GM18858 (cell line): Measurements from ENCODE around the gene DYNC1LI1.
A peak's percentile ranks its signal among the peaks of the same experiment; 100 is the strongest.

ENCODE experiments used
- ATAC-seq: cut with Tn5 transposase; IDR thresholded peaks from one replicate; pipeline ENCODE4 v1.9.1; 2021; ENCODE audit not compliant: unreplicated experiment

The DYNC1LI1 gene

DNA sequence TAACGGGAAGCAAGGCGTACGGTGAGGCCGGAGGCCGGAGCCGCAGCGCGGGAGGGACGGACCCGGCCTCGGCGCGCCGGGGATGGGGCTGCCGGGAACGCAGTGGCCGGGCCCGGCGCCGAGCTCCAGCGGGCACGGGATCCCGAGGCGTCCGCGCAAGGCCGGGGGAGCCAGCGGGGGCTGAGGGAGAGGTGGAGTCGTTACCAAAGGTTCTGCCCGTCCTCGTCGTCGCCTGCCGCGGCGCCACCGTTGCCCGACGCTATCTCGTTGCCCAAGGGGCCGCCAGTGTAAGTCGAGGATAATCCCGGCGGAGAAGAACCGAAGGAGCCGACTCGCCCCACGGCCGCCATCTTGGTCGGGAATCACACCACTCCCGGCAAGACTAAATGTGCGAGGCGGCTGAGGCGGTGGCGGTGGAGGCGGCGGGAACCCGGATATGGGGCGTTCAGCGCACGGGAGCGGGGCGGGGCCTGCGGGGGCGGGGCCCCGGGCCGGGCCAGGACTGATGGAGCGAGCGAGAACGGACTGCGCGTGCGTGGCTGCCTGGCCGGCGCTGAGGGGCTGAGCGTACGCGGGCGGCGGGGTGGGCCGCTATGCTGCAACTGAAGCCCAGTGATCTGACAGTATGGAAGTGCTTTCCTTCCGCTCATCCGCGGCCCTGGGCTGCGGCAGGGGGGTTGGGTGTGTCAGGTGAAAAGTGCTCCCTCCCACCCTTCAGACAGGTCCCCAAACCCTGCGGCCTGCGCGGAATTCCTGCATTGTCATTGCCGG lies at the start of gene DYNC1LI1:
Gene DYNC1LI1, minus strand, starts transcription at position 438 of the 771 bp plus-strand sequence. Its CDS starts 88 bp downstream, at position 350.
- peak; percentile 71 for ATAC-seq

DNA sequence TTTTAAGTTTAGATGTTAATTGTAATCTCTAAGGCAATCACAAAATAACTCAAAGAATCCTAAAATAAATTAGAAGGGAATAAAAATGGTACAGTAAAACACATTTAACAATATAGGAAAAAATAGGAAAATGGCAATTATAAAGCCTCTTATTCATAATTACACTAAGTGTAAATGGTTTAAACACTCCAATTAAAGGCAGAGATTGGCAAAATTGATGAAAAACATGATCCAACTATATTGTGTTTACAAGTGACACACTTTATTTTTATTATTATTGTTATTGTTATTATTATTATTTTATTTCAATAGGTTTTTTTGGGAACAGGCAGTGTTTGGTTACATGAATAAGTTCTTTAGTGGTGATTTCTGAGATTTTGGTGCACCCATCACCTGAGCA lies 48.7 kb upstream of the DYNC1LI1 start:
- no peak for ATAC-seq

DNA sequence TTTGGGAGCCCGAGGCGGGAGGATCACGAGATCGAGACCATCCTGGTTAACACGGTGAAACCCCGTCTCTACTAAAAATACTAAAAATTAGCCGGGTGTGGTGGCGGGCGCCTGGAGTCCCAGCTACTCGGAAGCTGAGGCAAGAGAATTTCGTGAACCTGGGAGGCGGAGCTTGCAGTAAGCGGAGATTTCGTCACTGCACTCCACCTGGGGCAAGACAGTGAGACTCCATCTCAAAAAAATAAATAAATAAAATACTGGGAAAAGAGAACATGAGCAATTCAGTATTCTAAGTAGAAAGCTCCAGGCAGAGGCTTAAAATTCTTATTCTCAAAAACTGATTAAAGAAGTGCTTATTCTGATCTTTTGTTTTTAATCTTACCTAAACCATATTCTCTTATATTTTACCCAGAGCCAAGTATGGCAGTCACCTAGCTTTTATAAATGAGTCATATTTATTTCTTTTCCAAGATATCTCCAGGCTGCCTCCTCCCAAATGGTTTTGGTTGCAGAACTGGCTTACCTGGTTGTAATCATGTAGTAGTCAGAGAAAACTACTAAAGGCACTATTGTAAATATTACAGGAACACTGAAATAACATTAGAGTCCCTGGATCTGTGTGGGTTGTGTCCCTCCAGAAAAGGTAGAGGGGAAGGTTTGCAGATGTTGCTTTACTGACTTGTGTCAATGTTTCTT lies 45.8 kb upstream of the DYNC1LI1 start:
- no peak for ATAC-seq

DNA sequence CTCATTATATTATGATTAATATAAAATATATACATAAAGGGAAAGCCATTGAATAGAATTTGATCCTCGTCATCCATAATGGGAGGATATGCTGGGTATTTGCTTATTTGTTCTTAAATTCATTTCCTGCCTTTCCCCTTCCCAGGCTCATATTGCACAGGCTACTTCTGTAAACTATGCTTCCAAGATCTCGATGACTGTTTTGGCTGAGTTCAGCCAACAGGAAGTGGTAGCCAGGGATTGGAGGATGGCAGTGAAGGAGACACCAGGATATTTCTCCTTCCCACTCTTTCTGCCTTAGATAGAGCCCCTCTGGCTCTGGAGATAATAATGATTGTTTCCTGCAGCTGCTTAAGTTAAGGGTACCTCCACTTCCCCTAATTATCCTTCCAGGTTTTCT lies 44.3 kb upstream of the DYNC1LI1 start:
- ATAC-seq = no peak

DNA sequence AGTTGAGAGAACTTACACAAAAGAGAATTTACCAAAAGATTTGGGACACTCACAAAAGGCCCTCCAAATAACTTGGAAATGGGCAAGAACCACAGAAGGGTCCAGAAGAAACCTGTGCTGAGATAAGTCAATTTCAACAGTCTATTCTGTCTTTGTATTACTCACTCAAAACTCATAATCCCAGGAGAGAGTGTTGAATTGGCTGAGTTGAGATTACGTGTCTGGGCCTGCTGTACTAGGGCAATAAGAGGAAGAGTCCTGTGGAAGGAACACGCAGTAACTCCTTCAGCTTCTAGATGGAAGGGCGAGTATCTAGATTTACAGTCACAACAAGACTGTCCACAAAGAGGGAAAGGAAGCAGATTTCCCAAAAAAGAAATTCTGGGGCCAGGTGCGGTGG lies 42.5 kb upstream of the DYNC1LI1 start:
- no peak for ATAC-seq

DNA sequence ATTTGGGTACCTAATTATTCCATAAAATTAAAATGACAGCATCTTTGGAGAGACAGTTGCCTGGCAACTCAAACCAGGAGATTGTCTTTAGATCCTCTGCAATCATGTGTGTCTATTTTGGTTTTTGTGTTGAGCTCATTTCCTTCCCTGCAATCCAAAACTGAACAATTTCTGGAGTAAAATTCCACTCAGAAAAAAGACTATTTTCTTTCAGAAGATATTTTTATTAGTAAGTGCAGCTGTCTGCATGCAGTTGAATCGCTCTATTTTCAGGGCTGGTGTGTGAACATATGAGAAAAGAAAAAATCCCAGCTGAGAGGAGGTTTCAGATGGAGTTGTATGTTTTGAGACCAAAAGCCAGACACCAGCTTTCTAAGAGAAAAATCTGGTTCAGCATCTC lies 41.9 kb upstream of the DYNC1LI1 start:
- ATAC-seq = no peak

DNA sequence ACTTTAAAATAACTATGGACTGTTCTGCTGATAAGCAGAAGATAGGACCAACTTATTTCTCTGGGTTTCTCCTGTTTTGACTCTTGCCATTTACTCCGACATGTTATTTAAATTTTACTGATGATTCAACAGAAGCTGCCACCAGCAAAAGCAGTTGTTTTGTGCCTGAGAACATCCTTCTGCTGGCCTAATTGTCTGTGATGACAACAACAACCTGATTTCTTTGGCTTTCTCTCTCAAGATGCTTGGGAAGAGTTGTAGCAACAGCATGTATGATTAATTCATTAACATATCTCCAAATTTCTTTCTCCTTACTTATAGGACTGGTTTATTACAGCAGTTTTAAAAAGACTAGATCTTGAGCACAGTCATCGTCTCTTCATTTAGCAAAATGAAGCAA lies 36.9 kb upstream of the DYNC1LI1 start:
- ATAC-seq = no peak

DNA sequence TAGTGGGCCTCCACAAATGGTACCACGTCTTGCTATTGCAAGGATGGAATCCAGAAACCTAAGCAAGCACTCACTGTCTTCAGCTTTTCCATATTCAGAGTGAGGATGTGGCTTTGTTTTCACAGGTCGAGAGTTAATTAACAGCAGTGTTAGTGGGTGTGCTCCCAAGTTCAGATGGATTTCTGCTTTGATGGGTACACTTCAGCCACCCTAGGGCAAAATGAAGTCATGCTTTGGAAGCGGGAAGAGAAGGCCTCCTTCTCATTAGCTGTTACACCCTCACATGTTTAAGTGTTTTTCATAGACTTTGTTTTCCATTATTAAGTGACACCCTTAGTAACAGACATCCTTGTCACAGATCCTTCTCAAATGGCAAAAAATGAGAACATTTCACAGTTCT lies 36.3 kb upstream of the DYNC1LI1 start:
- ATAC-seq = no peak

DNA sequence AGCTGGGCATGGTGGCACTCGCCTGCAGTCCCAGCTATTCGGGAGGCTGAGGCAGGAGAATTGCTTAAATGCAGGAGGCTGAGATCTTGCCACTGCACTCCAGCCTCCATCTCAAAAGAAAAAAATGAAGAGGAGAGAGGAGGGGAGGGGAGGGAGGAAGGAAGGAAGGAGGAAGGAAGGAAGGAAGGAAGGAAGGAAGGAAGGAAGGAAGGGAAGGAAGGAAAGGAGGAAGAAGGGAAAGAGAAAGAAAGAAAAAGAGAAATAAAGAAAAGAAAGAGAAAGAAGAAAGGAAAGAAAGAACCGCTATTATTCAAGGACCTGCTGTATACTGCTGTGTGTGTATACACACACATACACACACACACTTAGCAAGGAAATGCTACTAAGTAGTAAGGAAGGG lies 35.6 kb upstream of the DYNC1LI1 start:
- ATAC-seq = no peak

DNA sequence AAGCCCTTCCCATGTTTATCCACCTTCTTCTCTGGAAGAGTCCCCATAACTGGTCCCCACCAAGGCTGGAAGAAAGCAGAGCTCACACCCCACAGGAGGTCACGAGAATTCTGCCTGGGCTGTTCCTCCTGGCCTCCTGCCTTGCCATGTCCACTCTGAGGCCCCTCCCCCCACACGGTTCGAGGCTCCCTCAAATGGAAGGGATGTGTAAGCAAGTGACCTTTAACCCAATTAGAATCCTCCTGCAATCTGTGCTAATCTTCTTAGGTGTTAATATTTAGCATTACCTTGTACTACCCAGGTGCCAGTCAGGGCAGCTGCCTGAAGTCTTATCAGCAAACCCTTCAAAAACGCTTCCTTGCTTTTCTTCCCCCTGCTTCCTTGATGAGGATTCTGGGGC lies 32.4 kb upstream of the DYNC1LI1 start:
- no peak for ATAC-seq

DNA sequence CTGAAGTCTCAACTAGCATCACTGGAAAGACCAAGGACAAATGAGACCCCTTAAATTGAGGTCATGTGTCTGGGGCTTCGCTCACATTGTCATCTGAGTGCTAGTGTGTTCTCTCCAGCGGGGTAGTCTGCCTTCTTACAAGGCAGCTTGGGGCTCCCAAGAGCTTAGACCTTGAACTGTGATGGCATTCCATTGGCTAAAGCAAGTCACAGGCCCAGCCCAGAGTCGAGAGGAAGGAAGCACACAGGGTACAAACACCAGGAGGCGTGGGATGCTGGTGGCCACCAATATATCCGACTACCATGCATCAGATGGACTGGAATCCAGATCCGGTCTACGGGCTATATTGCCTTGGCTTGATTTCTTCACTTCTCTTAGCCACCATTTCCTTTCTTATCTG lies 31.5 kb upstream of the DYNC1LI1 start:
- no peak for ATAC-seq

DNA sequence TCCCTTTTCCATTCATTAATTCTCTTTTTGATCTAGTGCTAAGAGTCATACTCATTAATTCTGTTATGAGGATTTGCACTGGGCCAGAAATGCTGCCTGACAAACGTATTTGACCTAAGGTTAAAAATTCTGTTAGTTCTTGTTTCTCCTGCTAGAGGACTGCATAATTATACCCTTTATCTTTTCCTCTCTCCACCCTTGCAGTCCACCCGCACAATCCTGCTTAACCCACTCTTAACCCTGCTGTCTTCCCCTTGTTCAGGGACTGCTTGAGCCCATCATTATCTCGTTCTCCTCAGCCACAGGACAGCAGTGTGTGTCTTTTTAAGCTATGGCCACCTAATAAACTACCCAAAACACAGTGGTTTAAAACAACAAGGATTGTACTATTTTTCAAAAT lies 31.1 kb upstream of the DYNC1LI1 start:
- no peak for ATAC-seq

DNA sequence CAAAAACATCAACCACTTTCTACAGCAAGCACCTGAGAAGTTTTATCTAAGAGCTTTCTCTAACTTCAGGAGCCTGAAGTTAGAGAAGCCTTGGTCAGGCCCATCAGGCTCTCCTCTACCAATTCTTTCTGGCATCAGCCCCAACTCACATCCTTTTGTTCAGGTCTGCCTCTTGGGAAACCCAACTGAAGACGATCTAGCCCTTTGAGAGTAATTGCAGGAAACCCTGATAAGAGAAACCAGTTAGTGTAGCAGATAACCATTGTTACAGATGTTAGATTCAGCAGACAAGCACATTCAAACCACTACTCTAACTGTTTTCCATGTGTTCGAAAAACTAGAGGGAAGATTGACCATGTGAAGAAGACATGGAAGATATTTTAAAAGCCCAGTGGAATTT lies 27.0 kb upstream of the DYNC1LI1 start:
- no peak for ATAC-seq

DNA sequence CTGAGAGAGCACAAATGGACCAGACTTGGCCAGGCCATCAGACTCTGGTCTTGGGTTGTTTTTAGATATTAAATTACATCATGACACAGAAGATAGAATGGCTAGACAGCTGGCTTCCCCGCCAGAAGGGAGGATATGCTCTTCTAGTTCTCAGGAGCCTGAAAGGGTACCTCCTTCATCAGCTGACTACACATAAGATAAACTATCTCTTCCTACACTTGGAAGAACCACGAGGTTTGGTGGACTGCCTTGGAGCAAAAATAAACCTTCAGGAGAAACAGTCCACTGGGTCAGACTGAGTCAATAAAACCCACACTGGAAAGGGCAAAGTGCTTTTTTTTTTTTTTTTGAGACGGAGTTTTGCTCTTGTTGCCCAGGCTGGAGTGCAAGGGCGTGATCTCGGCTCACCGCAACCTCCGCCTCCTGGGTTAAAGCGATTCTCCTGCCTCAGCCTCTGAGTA lies 26.3 kb upstream of the DYNC1LI1 start:
- no peak for ATAC-seq

DNA sequence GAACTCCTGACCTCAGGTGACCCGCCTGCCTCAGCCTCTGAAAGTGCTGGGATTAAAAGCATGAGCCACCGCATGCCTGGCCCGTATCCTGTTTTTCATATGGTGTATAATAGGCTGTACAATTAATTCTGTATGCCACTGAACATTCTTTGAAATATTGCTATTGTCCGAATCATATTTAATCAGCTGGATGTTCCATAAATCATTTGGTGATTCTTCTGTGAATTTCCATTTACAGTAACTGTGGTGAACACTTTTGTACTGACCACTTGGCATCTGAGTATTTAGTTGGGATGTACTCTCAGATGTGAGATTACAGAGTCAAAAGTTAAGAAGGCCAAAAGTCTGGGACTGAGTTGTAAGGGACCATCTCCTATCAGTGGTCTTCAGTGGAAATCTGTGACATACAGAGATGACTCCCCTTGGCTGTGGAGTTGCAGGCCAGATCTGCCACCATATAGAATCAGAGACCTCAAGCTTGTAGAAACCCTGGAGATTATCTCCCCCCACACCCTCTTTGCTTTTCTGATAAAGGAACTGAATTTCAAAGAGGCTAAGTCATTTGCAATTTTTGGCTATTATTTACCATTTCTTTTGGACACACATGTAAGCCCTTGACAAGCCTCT lies 25.7 kb upstream of the DYNC1LI1 start:
- no peak for ATAC-seq

DNA sequence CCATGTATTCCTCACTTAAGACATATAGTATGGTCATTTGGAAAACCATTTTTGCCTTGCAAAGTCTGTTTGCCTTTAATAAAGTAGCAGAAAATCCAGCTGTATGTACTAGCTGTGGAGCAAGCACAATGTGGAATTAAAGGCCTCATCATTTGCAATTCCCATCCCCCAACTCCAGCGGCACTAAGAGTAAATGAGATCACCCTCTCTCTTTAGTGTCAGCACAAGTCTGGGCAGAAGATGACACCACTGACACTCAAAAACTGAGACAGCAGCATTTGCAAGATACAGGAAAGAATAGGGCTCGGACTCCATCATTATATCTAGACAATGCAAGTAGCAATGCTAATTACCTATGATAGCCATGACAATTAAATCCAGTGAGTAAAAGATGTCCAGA lies 24.7 kb upstream of the DYNC1LI1 start:
- no peak for ATAC-seq

DNA sequence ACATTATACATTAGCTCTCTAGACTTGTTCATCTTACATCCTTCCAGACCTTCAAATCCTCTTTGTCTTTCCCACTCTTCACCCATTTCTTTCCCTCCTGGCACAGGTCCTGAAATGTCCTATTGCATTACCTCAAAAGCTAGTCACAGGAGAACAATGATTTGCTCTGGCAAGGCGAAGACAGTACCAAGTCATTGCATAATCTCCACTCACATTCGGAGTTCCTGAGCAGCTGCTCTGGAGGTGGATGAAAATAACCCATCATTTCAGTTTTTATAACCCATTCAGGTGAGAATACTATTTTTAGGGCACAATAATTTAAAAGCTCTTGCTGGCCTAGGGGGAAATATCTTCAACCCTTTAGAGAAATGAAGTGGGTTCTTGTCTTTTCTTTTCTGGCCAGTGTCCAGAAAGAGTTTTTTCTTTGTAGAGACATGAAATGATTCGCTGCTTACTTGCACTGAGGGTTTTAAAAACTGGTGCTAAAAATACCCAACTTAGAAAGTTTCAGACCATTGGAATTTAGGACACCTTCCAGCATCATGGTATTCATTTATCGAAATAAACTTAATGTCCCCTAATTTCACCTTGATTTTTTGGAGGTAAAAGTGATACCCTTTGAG lies 23.4 kb upstream of the DYNC1LI1 start:
- no peak for ATAC-seq

DNA sequence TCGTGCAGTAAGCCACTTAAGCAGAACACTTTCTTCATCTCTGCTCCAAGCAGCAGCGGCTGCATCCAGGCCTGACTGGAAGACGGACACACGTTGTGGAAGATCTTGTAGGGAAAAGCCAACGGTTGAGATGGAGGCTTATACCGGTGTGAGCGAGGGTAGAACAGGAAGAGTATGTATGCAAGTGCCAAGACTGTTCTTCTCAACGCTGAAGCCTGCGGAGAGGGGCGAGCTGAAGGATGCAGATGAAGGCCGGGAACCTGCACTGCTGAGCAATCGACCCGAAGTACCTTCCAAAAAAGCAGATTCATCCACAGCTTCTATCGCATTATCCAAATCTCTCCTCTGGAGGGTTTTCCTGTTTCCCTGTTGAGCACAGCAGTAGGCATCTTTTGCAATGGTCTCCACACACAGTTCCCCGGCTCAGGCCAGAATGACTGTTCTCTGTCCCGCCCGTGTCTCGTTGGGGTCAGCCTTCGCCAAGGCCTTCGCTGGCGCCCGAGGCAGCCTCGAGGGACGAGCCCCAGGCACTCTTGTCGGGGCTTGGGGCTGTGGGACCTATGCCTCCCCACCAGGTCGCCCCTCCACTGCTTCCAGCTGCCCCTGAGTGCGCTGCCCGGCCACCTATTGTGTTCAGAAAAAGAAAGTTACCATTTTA lies 22.2 kb upstream of the DYNC1LI1 start:
- no peak for ATAC-seq

DNA sequence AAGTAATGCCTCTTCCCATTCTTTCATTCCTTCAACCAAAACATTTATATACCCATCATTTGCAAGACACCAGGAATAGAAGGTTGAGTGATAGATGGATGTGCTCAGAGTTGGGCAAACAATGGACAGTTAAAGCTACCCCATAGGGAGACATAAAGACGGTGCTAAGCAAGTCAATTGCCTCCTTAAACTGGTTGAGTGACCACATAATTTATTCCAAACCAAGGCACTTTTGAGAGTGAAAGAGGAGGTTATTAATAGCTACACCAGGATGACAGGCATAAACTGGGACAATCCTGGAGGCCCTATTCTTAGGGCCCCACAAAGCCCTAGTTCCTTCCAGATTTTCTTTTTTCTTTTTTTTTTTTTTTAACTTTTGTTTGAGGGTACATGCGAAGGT lies 21.4 kb upstream of the DYNC1LI1 start:
- ATAC-seq = no peak

DNA sequence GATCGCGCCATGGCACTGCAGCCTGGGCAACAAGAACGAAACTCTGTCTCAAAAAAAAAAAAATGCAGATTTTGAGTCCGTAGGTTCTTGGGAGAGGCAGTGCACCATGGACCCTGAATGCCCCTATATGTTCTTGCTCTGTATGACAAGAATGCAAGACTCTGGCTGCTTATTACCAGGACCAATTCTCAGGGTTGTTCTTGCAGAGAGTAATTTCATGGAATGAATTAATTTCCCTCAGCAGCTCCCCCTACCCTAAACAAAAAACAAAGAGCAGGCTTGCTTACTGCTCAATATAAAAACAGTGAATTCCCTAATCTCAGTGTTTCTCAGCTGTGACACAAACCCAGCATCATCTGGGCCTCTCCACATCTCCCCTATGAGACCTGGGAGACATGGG lies 20.5 kb upstream of the DYNC1LI1 start:
- no peak for ATAC-seq

DNA sequence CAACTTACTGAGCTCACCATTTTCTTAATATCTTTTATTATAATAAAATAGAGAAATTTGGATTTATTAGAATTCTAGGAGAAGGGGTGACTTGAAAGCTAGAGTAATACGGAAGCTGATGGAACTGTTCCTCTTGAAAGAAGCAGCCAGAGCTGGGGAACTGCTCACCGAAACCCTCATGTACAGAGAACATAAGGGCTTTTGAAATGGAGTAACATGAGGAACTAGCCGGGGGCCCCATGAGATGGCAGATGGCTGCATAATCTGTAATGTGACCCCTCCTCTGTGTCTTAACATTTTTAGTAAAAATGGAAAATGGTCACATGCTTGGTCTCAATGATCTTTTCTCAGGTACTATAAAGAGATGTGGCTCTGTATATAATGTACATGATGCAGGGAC lies 15.7 kb upstream of the DYNC1LI1 start:
- no peak for ATAC-seq
